HepG2 (cell line): ENCODE results near the gene TBCCD1. TPM values are rescaled to one million over a fixed set of nuclear protein-coding genes. Genes with fewer than 3 reads are reported as not detected.

Experiments used
- BCL3 ChIP-seq: sonication (generic); formaldehyde crosslinking; IDR thresholded peaks from 2 replicates; pipeline ENCODE4 v1.5.1; 2020; ENCODE audit warnings: mild to moderate bottlenecking, missing genetic modification reagents, moderate library complexity
- GLI4 ChIP-seq: sonication (generic); formaldehyde crosslinking; IDR thresholded peaks from 2 replicates; pipeline ENCODE4 v1.5.1; 2020; ENCODE audit warnings: missing genetic modification reagents, mild to moderate bottlenecking, moderate library complexity, borderline replicate concordance
- HNRNPUL1 ChIP-seq: fragments of 200-400 bp; formaldehyde crosslinking; IDR thresholded peaks from 2 replicates; pipeline ENCODE4 v1.6.1; 2017; ENCODE audit warnings: low read depth, mild to moderate bottlenecking, low read length, moderate library complexity
- HOXA5 ChIP-seq: sonication (generic); formaldehyde crosslinking; IDR thresholded peaks from 2 replicates; pipeline ENCODE4 v1.4.0; 2020; ENCODE audit warnings: missing genetic modification reagents
- HOXA9 ChIP-seq: sonication (generic); formaldehyde crosslinking; IDR thresholded peaks from 2 replicates; pipeline ENCODE4 v1.8.1; 2022; ENCODE audit warnings: missing genetic modification reagents, mild to moderate bottlenecking, moderate library complexity, borderline replicate concordance
- IKZF4 ChIP-seq: sonication (generic); formaldehyde crosslinking; IDR thresholded peaks from 2 replicates; pipeline ENCODE4 v1.5.1; 2020; ENCODE audit warnings: borderline replicate concordance, mild to moderate bottlenecking, low read depth, missing genetic modification reagents; ENCODE audit errors: not compliant biosample characterization
- PHB2 ChIP-seq: fragments of 450-650 bp; IDR thresholded peaks from 2 replicates; pipeline ENCODE4 v1.6.1; 2018; ENCODE audit not compliant: partially characterized antibody
- RFXAP ChIP-seq: sonication (generic); formaldehyde crosslinking; IDR thresholded peaks from 2 replicates; pipeline ENCODE4 v1.4.0; 2020; ENCODE audit warnings: missing genetic modification reagents, borderline replicate concordance
- SIN3A ChIP-seq: IDR thresholded peaks from 2 replicates; pipeline ENCODE4 v1.6.1; 2011; ENCODE audit warnings: low read depth, mild to moderate bottlenecking, control low read depth, low read length, borderline replicate concordance
- TAF15 ChIP-seq: fragments of 200-400 bp; formaldehyde crosslinking; IDR thresholded peaks from one replicate; pipeline ENCODE4 v1.6.1; 2018; ENCODE audit warnings: mild to moderate bottlenecking, low read depth, low read length; ENCODE audit not compliant: poor library complexity, severe bottlenecking
- TEAD2 ChIP-seq: sonication (generic); formaldehyde crosslinking; IDR thresholded peaks from 2 replicates; pipeline ENCODE4 v1.9.0; 2021; ENCODE audit warnings: missing genetic modification reagents
- ZNF121 ChIP-seq: sonication (generic); formaldehyde crosslinking; IDR thresholded peaks from 2 replicates; pipeline ENCODE4 v1.5.0; 2020; ENCODE audit warnings: mild to moderate bottlenecking, missing genetic modification reagents
- ZNF225 ChIP-seq: sonication (generic); formaldehyde crosslinking; IDR thresholded peaks from 2 replicates; pipeline ENCODE4 v1.4.0; 2020; ENCODE audit warnings: mild to moderate bottlenecking, missing genetic modification reagents
- ZNF264 ChIP-seq: sonication (generic); formaldehyde crosslinking; IDR thresholded peaks from 2 replicates; pipeline ENCODE4 v1.4.0; 2020; ENCODE audit warnings: missing genetic modification reagents
- ZNF30 ChIP-seq: sonication (generic); formaldehyde crosslinking; IDR thresholded peaks from 2 replicates; pipeline ENCODE4 v1.5.0; 2020; ENCODE audit warnings: mild to moderate bottlenecking, missing genetic modification reagents
- ZNF646 ChIP-seq: sonication (generic); formaldehyde crosslinking; IDR thresholded peaks from 2 replicates; pipeline ENCODE4 v1.9.0; 2021; ENCODE audit warnings: mild to moderate bottlenecking, missing genetic modification reagents
- polyA plus RNA-seq, 8 experiments: library from polyadenylated mRNA; depleted of rRNA in 3 of 8; stranded (reverse) in 7 of 8; unstranded in 1 of 8; fragments of >200 nt; fragmentation: Illumina TruSeq in 4 of 8; extraction: Trizol in 4 of 8; gene quantifications; 2 replicates each; pipeline versions ENCODE4 v1.2.1 to v1.2.3, GENCODE V29; 2011 to 2016; ENCODE audit warnings: low read depth in 4 of 8, missing spikeins in 1 of 8, mixed read lengths in 1 of 8; ENCODE audit not compliant: insufficient read depth in 1 of 8
- total RNA-seq, 5 experiments: library from RNA; depleted of rRNA; stranded (reverse); fragments of >200 nt; fragmentation: Illumina TruSeq; extraction: Trizol; gene quantifications; 2 replicates each; pipeline ENCODE4 v1.2.3, GENCODE V29; 2016; ENCODE audit warnings: low read depth in 1 of 5
- TF ChIP-seq, protein P1 (sequence below): sonication (generic); formaldehyde crosslinking; IDR thresholded peaks from 2 replicates; pipeline ENCODE4 v1.4.0; 2020; ENCODE audit warnings: mild to moderate bottlenecking, missing genetic modification reagents
- TF ChIP-seq, protein P2 (sequence below): sonication (generic); formaldehyde crosslinking; IDR thresholded peaks from 2 replicates; pipeline ENCODE4 v1.4.0; 2020; ENCODE audit warnings: mild to moderate bottlenecking, missing genetic modification reagents, borderline replicate concordance

TBCCD1 gene
- total and polyA plus RNA-seq, 2 of the 13 experiments (the other 11 are each of a cell fraction or from before 2014, with no cell fraction given) = 13.6 to 16.2 TPM

GRCh38 chr3:186598794-186599141, 31.6 kb upstream of the TBCCD1 start (continued):
- TF ChIP-seq ZNF646 (CRISPR knock-in tag) (peak; percentile 73; the same call in 1 of the 2 replicates), ZNF30 (CRISPR knock-in tag) (no peak), BCL3 (no peak), HNRNPUL1 (no peak), IKZF4 (no peak), TAF15 (no peak), PHB2 (no peak), HOXA5 (CRISPR knock-in tag) (no peak), ZNF225 (CRISPR knock-in tag) (no peak), ZNF121 (CRISPR knock-in tag) (no peak), HOXA9 (CRISPR knock-in tag) (no peak), TEAD2 (no peak), GLI4 (CRISPR knock-in tag) (no peak), RFXAP (CRISPR knock-in tag) (no peak), SIN3A (no peak), ZNF264 (no peak)
- TF ChIP-seq, protein P1, sequence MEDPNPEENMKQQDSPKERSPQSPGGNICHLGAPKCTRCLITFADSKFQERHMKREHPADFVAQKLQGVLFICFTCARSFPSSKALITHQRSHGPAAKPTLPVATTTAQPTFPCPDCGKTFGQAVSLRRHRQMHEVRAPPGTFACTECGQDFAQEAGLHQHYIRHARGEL (CRISPR knock-in tag) = no peak
- TF ChIP-seq, protein P2, sequence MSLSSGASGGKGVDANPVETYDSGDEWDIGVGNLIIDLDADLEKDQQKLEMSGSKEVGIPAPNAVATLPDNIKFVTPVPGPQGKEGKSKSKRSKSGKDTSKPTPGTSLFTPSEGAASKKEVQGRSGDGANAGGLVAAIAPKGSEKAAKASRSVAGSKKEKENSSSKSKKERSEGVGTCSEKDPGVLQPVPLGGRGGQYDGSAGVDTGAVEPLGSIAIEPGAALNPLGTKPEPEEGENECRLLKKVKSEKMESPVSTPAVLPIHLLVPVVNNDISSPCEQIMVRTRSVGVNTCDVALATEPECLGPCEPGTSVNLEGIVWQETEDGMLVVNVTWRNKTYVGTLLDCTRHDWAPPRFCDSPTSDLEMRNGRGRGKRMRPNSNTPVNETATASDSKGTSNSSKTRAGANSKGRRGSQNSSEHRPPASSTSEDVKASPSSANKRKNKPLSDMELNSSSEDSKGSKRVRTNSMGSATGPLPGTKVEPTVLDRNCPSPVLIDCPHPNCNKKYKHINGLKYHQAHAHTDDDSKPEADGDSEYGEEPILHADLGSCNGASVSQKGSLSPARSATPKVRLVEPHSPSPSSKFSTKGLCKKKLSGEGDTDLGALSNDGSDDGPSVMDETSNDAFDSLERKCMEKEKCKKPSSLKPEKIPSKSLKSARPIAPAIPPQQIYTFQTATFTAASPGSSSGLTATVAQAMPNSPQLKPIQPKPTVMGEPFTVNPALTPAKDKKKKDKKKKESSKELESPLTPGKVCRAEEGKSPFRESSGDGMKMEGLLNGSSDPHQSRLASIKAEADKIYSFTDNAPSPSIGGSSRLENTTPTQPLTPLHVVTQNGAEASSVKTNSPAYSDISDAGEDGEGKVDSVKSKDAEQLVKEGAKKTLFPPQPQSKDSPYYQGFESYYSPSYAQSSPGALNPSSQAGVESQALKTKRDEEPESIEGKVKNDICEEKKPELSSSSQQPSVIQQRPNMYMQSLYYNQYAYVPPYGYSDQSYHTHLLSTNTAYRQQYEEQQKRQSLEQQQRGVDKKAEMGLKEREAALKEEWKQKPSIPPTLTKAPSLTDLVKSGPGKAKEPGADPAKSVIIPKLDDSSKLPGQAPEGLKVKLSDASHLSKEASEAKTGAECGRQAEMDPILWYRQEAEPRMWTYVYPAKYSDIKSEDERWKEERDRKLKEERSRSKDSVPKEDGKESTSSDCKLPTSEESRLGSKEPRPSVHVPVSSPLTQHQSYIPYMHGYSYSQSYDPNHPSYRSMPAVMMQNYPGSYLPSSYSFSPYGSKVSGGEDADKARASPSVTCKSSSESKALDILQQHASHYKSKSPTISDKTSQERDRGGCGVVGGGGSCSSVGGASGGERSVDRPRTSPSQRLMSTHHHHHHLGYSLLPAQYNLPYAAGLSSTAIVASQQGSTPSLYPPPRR (CRISPR knock-in tag) = no peak
